Endothelial cell (in vitro differentiated cells): ENCODE data around the gene PCDHA8. TPM values are rescaled to one million over a fixed set of nuclear protein-coding genes. Genes with fewer than 3 reads are reported as not detected.
A peak's percentile ranks its signal among the peaks of the same experiment; 100 is the strongest.
"Not testable (repeated sequence)": the region's sequence is repeated elsewhere in the genome, so short reads cannot be mapped to it uniquely, and the experiment has no call there.

Experiments
- DNase-seq: peaks from one replicate; pipeline ENCODE4 v3.0.0; 2021; ENCODE audit warnings: low spot score
- H3K27ac Mint-ChIP-seq: one replicate; pipeline ENCODE4 v1.8.0; 2021; ENCODE audit warnings: mixed read lengths, inconsistent platforms; ENCODE audit not compliant: unreplicated experiment
- H3K27me3 Mint-ChIP-seq: one replicate; pipeline ENCODE4 v1.8.0; 2021; ENCODE audit warnings: mild to moderate bottlenecking, moderate library complexity, mixed read lengths, inconsistent platforms; ENCODE audit not compliant: unreplicated experiment
- H3K36me3 Mint-ChIP-seq: one replicate; pipeline ENCODE4 v1.8.0; 2021; ENCODE audit warnings: mild to moderate bottlenecking, low read depth, mixed read lengths, inconsistent platforms; ENCODE audit not compliant: unreplicated experiment
- H3K4me1 Mint-ChIP-seq: one replicate; pipeline ENCODE4 v1.8.0; 2021; ENCODE audit warnings: mild to moderate bottlenecking, mixed read lengths, inconsistent platforms; ENCODE audit not compliant: unreplicated experiment
- H3K4me3 Mint-ChIP-seq: one replicate; pipeline ENCODE4 v1.8.0; 2021; ENCODE audit warnings: mild to moderate bottlenecking, mixed read lengths, inconsistent platforms; ENCODE audit not compliant: unreplicated experiment
- H3K9me3 Mint-ChIP-seq: one replicate; pipeline ENCODE4 v1.8.0; 2021; ENCODE audit warnings: mixed read lengths, inconsistent platforms; ENCODE audit not compliant: unreplicated experiment
- total RNA-seq: library from RNA; stranded (reverse); fragmentation: NEBNext Ultra II Directional; extraction: Animal tissue kit (Norgen Biotek cat#: 25700); gene quantifications from one replicate; pipeline ENCODE4 v1.2.1, GENCODE V29; 2021; ENCODE audit not compliant: unreplicated experiment
- TF ChIP-seq, protein P1 (sequence below): fragments of 200-600 bp; sonication (generic); IDR thresholded peaks from one replicate; pipeline ENCODE4 v1.5.0; 2021; ENCODE audit warnings: antibody characterized with exemption; ENCODE audit not compliant: unreplicated experiment

Gene PCDHA8
- total RNA-seq, 1 donor from 2014 or later = 1.6 TPM

DNA sequence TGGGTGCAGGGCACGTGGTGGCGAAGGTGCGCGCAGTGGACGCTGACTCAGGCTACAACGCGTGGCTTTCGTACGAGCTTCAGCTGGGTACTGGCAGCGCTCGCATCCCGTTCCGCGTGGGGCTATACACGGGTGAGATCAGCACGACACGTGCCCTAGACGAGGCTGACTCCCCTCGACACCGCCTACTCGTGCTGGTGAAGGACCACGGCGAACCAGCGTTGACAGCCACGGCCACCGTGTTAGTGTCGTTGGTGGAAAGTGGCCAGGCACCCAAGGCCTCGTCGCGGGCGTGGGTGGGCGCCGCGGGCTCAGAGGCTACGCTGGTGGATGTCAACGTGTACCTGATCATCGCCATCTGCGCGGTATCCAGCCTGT lies 44.3 kb upstream of the PCDHA8 start:
- no peak overlapping the region for H3K27ac Mint-ChIP-seq
- TF ChIP-seq, protein P1, sequence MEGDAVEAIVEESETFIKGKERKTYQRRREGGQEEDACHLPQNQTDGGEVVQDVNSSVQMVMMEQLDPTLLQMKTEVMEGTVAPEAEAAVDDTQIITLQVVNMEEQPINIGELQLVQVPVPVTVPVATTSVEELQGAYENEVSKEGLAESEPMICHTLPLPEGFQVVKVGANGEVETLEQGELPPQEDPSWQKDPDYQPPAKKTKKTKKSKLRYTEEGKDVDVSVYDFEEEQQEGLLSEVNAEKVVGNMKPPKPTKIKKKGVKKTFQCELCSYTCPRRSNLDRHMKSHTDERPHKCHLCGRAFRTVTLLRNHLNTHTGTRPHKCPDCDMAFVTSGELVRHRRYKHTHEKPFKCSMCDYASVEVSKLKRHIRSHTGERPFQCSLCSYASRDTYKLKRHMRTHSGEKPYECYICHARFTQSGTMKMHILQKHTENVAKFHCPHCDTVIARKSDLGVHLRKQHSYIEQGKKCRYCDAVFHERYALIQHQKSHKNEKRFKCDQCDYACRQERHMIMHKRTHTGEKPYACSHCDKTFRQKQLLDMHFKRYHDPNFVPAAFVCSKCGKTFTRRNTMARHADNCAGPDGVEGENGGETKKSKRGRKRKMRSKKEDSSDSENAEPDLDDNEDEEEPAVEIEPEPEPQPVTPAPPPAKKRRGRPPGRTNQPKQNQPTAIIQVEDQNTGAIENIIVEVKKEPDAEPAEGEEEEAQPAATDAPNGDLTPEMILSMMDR = no peak
- no peaks in the 10 kb centered on the region for H3K4me1 Mint-ChIP-seq
- H3K9me3 Mint-ChIP-seq = no peaks in the 10 kb centered on the region
- no peak overlapping the region for H3K4me3 Mint-ChIP-seq
- no peaks in the 10 kb centered on the region for H3K27me3 Mint-ChIP-seq
- DNase-seq = no peak
- H3K36me3 Mint-ChIP-seq = peaks cover 18% of the 10 kb centered on the region

DNA sequence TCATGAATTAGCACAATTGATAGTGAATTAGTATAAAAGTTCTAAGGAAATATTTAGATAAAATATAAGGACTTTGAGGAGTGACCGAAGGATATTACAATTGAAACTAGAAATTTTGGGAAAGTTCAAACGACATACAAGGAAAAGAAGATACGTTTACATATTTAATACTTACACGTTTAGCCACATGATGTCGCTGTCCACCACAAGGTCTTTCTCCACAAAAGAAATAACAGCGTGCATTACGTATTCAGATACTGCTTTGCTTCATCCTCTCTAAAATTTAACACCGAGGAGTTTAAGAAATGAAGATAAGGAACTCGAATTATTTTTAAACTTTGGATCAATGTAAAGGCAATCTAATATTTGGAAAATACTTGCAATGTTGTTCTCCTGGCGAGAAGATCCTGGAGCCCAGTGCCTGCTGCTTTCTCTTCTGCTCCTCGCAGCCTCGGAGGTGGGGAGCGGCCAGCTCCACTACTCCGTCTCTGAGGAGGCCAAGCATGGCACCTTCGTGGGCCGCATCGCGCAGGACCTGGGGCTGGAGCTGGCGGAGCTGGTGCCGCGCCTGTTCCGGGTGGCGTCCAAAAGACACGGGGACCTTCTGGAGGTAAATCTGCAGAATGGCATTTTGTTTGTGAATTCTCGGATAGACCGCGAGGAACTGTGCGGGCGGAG lies 40.0 kb upstream of the PCDHA8 start, which contains the start of gene PCDHA3:
Gene PCDHA3, plus strand, starts transcription at position 242 of the 678 bp plus-strand sequence.
- Mint-ChIP-seq H3K4me1 (no peaks in the 10 kb centered on the region), H3K27me3 (peaks cover 4% of the 10 kb centered on the region), H3K9me3 (no peaks in the 10 kb centered on the region), H3K27ac (no peak within 1 kb of the TSS), H3K4me3 (no peak within 1 kb of the TSS), H3K36me3 (peaks cover 22% of the 10 kb centered on the region)
- TF ChIP-seq, protein P1 = peak; percentile 5
- no peak for DNase-seq

DNA sequence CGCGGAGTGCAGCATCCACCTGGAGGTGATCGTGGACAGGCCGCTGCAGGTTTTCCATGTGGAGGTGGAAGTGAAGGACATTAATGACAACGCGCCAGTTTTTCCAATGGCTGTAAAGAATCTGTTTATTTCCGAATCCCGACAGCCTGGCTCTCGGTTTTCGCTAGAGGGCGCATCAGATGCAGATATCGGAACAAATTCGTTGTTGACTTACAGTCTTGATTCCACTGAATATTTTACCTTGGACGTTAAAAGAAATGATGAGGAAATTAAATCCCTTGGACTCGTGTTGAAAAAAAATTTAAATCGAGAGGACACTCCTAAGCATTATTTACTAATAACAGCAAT lies 39.5 kb upstream of the PCDHA8 start:
- Mint-ChIP-seq H3K27ac (no peak overlapping the region), H3K4me1 (no peaks in the 10 kb centered on the region), H3K36me3 (peaks cover 22% of the 10 kb centered on the region), H3K27me3 (peaks cover 4% of the 10 kb centered on the region), H3K4me3 (no peak overlapping the region), H3K9me3 (no peaks in the 10 kb centered on the region)
- TF ChIP-seq, protein P1 = no peak
- no peak for DNase-seq

DNA sequence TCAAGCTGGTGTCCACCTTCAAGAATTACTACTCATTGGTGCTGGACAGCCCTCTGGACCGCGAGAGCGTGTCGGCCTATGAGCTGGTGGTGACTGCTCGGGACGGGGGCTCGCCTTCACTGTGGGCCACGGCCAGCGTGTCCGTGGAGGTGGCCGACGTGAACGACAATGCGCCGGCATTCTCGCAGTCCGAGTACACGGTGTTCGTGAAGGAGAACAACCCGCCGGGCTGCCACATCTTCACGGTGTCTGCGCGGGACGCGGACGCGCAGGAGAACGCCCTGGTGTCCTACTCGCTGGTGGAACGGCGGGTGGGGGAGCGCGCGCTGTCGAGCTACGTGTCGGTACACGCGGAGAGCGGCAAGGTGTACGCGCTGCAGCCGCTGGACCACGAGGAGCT lies 38.6 kb upstream of the PCDHA8 start:
- not testable (repeated sequence) for H3K9me3 Mint-ChIP-seq, H3K4me1 Mint-ChIP-seq, H3K27ac Mint-ChIP-seq, H3K27me3 Mint-ChIP-seq, DNase-seq
- peak overlapping the region; percentile 21 for H3K4me3 Mint-ChIP-seq
- H3K36me3 Mint-ChIP-seq = peaks cover 19% of the 10 kb centered on the region

DNA sequence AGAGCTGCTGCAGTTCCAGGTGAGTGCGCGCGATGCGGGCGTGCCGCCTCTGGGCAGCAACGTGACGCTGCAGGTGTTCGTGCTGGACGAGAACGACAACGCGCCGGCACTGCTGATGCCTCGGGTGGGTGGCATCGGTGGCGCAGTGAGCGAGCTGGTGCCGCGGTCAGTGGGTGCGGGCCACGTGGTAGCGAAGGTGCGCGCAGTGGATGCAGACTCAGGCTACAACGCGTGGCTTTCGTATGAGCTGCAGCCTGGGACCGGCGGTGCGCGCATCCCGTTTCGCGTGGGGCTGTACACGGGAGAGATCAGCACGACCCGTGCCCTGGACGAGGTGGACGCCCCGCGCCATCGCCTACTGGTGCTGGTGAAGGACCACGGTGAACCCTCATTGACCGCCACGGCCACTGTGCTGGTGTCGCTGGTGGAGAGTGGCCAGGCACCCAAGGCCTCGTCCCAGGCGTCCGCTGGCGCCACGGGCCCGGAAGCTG lies 38.2 kb upstream of the PCDHA8 start:
- Mint-ChIP-seq H3K4me1 (peaks cover 6% of the 10 kb centered on the region), H3K36me3 (peaks cover 19% of the 10 kb centered on the region), H3K27me3 (peaks cover 4% of the 10 kb centered on the region), H3K27ac (no peak overlapping the region), H3K4me3 (no peak overlapping the region), H3K9me3 (no peaks in the 10 kb centered on the region)
- TF ChIP-seq, protein P1 = no peak
- DNase-seq = no peak
